Neuronal stem cell (in vitro differentiated cells): ENCODE results near the gene C20orf173.
A peak's percentile ranks its signal among the peaks of the same experiment; 100 is the strongest.

Experiments used
- DNase-seq: peaks from one replicate; pipeline ENCODE4 v3.0.0-alpha.2; 2013; ENCODE audit warnings: low spot score
- H2AFZ ChIP-seq: one replicate; pipeline ENCODE4 v1.6.1; 2013; ENCODE audit warnings: mild to moderate bottlenecking, low read length, inconsistent platforms
- H2AK5ac ChIP-seq: 2 replicates; pipeline ENCODE4 v1.6.1; 2013; ENCODE audit warnings: low read depth, mild to moderate bottlenecking, inconsistent platforms, low read length, moderate library complexity, mixed read lengths
- H2BK120ac ChIP-seq: 2 replicates; pipeline ENCODE4 v1.6.1; 2013; ENCODE audit warnings: low read depth, mild to moderate bottlenecking, inconsistent platforms, low read length, moderate library complexity, mixed read lengths
- H2BK12ac ChIP-seq: one replicate; pipeline ENCODE4 v1.6.1; 2013; ENCODE audit warnings: low read length, inconsistent platforms
- H2BK15ac ChIP-seq: 2 replicates; pipeline ENCODE4 v1.6.1; 2013; ENCODE audit warnings: mild to moderate bottlenecking, low read length, inconsistent platforms, mixed read lengths
- H2BK5ac ChIP-seq: one replicate; pipeline ENCODE4 v1.6.1; 2013; ENCODE audit warnings: inconsistent platforms, mild to moderate bottlenecking, low read length, moderate library complexity
- H3K14ac ChIP-seq: one replicate; pipeline ENCODE4 v1.6.1; 2013; ENCODE audit warnings: low read length, inconsistent platforms
- H3K18ac ChIP-seq: 2 replicates; pipeline ENCODE4 v1.6.1; 2013; ENCODE audit warnings: low read length, inconsistent platforms
- H3K23ac ChIP-seq: 2 replicates; pipeline ENCODE4 v1.6.1; 2013; ENCODE audit warnings: low read depth, mild to moderate bottlenecking, mixed read lengths, low read length, inconsistent platforms; ENCODE audit not compliant: poor library complexity
- H3K27ac ChIP-seq: replicated peaks from 3 replicates; pipeline ENCODE4 v1.5.1; 2013; ENCODE audit warnings: low read length, inconsistent platforms
- H3K27me3 ChIP-seq, 3 experiments: 2 replicates each; pipeline ENCODE4 v1.6.1; 2013; ENCODE audit warnings: low read length in 3 of 3, mild to moderate bottlenecking in 2 of 3, inconsistent platforms in 1 of 3, low read depth in 1 of 3, mixed read lengths in 1 of 3, moderate library complexity in 1 of 3; ENCODE audit not compliant: control insufficient read depth in 3 of 3, insufficient read depth in 3 of 3
- H3K36me3 ChIP-seq, 2 donors: replicated peaks in 1 of 2; 2 replicates each; pipeline ENCODE4 v1.6.1; 2013; ENCODE audit warnings: low read length in 2 of 2; ENCODE audit not compliant: control insufficient read depth in 2 of 2, insufficient read depth in 2 of 2
- H3K4ac ChIP-seq: 2 replicates; pipeline ENCODE4 v1.6.1; 2013; ENCODE audit warnings: inconsistent platforms, mild to moderate bottlenecking, low read length, moderate library complexity
- H3K4me1 ChIP-seq, 2 donors: 1 replicate in 1 of 2; 2 replicates in 1 of 2; pipeline ENCODE4 v1.6.1; 2013; ENCODE audit warnings: low read length in 2 of 2, low read depth in 1 of 2; ENCODE audit not compliant: control insufficient read depth in 2 of 2, insufficient read depth in 1 of 2
- H3K4me2 ChIP-seq: one replicate; pipeline ENCODE4 v1.6.1; 2013; ENCODE audit warnings: mild to moderate bottlenecking, low read length, inconsistent platforms; ENCODE audit not compliant: insufficient read depth, poor library complexity, severe bottlenecking
- H3K4me3 ChIP-seq, 2 donors: 2 replicates each; pipeline ENCODE4 v1.5.1; 2013; ENCODE audit warnings: low read length in 2 of 2, mild to moderate bottlenecking in 2 of 2, inconsistent platforms in 1 of 2, moderate library complexity in 1 of 2
- H3K79me1 ChIP-seq: one replicate; pipeline ENCODE4 v1.6.1; 2013; ENCODE audit warnings: low read depth, mild to moderate bottlenecking, inconsistent platforms, low read length, moderate library complexity
- H3K9ac ChIP-seq: one replicate; pipeline ENCODE4 v1.6.1; 2013; ENCODE audit warnings: mild to moderate bottlenecking, low read depth, low read length, inconsistent platforms; ENCODE audit not compliant: poor library complexity
- H3K9me3 ChIP-seq, 2 donors: replicated peaks in 1 of 2; 2 replicates each; pipeline versions ENCODE3 to v1.6.1; 2013; ENCODE audit warnings: low read length in 2 of 2, mild to moderate bottlenecking in 2 of 2, inconsistent platforms in 1 of 2, low read depth in 1 of 2, mixed read lengths in 1 of 2, moderate library complexity in 1 of 2; ENCODE audit not compliant: control insufficient read depth in 2 of 2, insufficient read depth in 1 of 2
- H4K8ac ChIP-seq: one replicate; pipeline ENCODE4 v1.6.1; 2013; ENCODE audit warnings: low read depth, mild to moderate bottlenecking, inconsistent platforms, low read length, moderate library complexity
- H4K91ac ChIP-seq: one replicate; pipeline ENCODE4 v1.6.1; 2013; ENCODE audit warnings: low read length, low read depth, mild to moderate bottlenecking, inconsistent platforms; ENCODE audit not compliant: poor library complexity
- WGBS, 2 donors: extraction: QIAGEN DNeasy Blood & Tissue Kit; methylation state at CpG; one replicate each; pipeline ENCODE4 v1.1.7; 2013; ENCODE audit warnings: missing lambda C conversion rate in 2 of 2, mixed read lengths in 1 of 2; ENCODE audit not compliant: insufficient read length in 2 of 2, insufficient replicate concordance in 1 of 2; ENCODE audit errors: extremely low coverage in 2 of 2; 5-methylcytosine and 5-hydroxymethylcytosine counted together

The C20orf173 gene

DNA sequence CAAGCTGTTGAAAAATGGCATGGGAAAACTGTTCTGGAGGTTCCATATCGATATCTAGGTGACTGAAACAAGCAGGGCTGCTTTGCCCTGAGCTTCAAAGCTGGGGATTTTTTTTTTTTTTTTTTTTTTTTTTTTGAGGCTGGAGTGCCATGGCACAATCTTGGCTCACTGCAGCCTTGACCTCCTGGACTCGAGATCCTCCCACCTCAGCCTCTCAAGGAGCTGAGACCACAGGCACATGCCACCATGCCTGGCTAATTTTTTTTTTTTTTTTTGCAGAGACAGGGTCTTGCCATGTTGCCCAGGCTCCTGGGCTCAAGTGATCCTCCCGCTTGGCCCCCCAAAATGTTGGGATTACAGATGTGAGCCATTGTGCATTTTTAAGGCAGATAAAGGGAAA, 23.5 kb upstream of the C20orf173 start:
- DNase-seq, result no peak
- Histone ChIP-seq H2BK12ac (no peak overlapping the region), H2AFZ (no peak overlapping the region), H3K27me3 (no peaks in the 10 kb centered on the region), H3K4me3 (no peak overlapping the region), H3K4ac (no peak overlapping the region), H3K4me1 (no peaks in the 10 kb centered on the region), H3K79me1 (peaks cover 1% of the 10 kb centered on the region), H2BK15ac (no peak overlapping the region), H2AK5ac (no peak overlapping the region), H4K91ac (no peak overlapping the region), H3K14ac (no peak overlapping the region), H3K27ac (no peak overlapping the region), H3K4me2 (no peak overlapping the region), H3K9ac (no peak overlapping the region), H3K18ac (no peak overlapping the region), H2BK120ac (no peak overlapping the region), H3K9me3 (no peaks in the 10 kb centered on the region), H4K8ac (no peak overlapping the region), H2BK5ac (no peak overlapping the region), H3K23ac (no peak overlapping the region), H3K36me3 (peaks cover 66 to 95% of the 10 kb centered on the region in 2 donors)
- no CpG with 5 or more reads among the region's 3 CpGs for WGBS, 2 donors

- Histone ChIP-seq H3K27me3 (no peaks in the 10 kb centered on the region), H3K4ac (no peak overlapping the region), H2BK12ac (no peak overlapping the region), H2BK120ac (no peak overlapping the region), H3K18ac (no peak overlapping the region), H3K14ac (no peak overlapping the region), H2AFZ (no peak overlapping the region), H3K27ac (no peak overlapping the region), H3K23ac (no peak overlapping the region), H4K8ac (no peak overlapping the region), H3K4me2 (no peak overlapping the region), H2BK15ac (no peak overlapping the region), H2BK5ac (no peak overlapping the region), H3K9ac (no peak overlapping the region), H4K91ac (no peak overlapping the region), H3K4me1 (no peaks in the 10 kb centered on the region), H3K4me3 (no peak overlapping the region), H3K9me3 (no peaks in the 10 kb centered on the region), H3K36me3 (peaks cover 66 to 95% of the 10 kb centered on the region in 2 donors), H3K79me1 (peaks cover 1% of the 10 kb centered on the region), H2AK5ac (no peak overlapping the region)
- WGBS, 2 donors, result no CpG with 5 or more reads among the region's 4 CpGs
- no peak for DNase-seq
These were observed 22.1 kb upstream of the C20orf173 start for GRCh38 chr20:35551503-35551902.

DNA sequence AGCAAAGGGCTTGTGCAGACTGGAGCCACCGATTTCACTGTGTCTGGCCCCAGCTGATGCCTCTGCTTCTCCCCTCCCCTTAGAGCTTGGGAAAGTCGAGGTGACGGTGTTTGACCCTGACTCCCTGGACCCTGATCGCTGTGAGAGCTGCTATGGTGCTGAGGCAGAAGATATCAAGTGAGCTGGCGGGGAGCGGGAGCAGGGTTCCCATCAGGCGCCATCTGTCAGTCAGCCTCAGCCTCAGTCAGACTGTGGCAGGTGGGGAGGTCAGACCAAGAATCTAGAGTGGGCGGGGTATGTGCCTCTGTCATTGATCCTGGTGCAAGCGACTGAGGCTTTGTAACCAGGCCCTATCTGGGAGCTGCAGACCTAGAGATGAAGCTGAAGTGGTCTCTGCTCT, 17.9 kb upstream of the C20orf173 start:
- Histone ChIP-seq H2BK5ac (no peak overlapping the region), H3K23ac (no peak overlapping the region), H3K27ac (no peak overlapping the region), H3K79me1 (peaks cover 1% of the 10 kb centered on the region), H3K27me3 (no peaks in the 10 kb centered on the region), H4K8ac (no peak overlapping the region), H3K14ac (no peak overlapping the region), H2BK120ac (no peak overlapping the region), H4K91ac (no peak overlapping the region), H2AFZ (no peak overlapping the region), H2BK15ac (no peak overlapping the region), H3K9ac (no peak overlapping the region), H2BK12ac (no peak overlapping the region), H3K4me2 (no peak overlapping the region), H2AK5ac (no peak overlapping the region), H3K4ac (no peak overlapping the region), H3K9me3 (no peaks in the 10 kb centered on the region), H3K4me3 (peak overlapping the region in 1 of 2 donors; percentile 37), H3K18ac (no peak overlapping the region), H3K4me1 (peaks cover 5 to 6% of the 10 kb centered on the region in 2 donors), H3K36me3 (peaks cover 46 to 88% of the 10 kb centered on the region in 2 donors)
- no CpG with 5 or more reads among the region's 9 CpGs for WGBS, 2 donors
- DNase-seq, result no peak

DNA sequence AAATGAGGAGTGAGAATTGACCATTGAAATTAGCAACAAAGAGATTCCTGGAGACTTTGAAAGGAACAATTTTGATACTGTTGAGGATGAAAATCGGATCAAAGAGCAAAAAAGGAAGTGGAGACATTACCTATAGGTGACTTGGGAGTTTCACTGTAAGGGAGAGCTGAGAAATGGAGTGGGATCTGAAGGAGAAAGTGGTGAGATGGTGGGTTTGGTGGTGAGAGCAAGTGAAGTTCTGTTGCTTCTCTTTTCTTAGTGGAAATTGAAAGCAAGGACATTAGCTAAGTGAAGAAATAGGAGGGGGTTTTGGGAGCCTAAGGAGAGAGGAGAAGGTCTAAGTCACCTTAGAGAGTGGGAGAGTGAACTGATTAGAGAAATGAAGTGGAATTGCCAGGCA, 16.7 kb upstream of the C20orf173 start:
- no peak for DNase-seq
- no peak overlapping the region for H2BK15ac ChIP-seq
- no peak overlapping the region for H2BK12ac ChIP-seq
- H3K18ac ChIP-seq, result no peak overlapping the region
- H3K4ac ChIP-seq, result no peak overlapping the region
- H3K27ac ChIP-seq, result no peak overlapping the region
- no peaks in the 10 kb centered on the region for H3K9me3 ChIP-seq
- no peak overlapping the region for H4K8ac ChIP-seq
- no peak overlapping the region for H2AK5ac ChIP-seq
- no peak overlapping the region for H3K23ac ChIP-seq
- no peak overlapping the region for H3K4me3 ChIP-seq
- peaks cover 35 to 76% of the 10 kb centered on the region in 2 donors for H3K36me3 ChIP-seq
- no peak overlapping the region for H2BK120ac ChIP-seq
- no peak overlapping the region for H3K9ac ChIP-seq
- H4K91ac ChIP-seq, result no peak overlapping the region
- peaks cover 2% of the 10 kb centered on the region for H3K79me1 ChIP-seq
- no peak overlapping the region for H3K14ac ChIP-seq
- H2BK5ac ChIP-seq, result no peak overlapping the region
- no peak overlapping the region for H2AFZ ChIP-seq
- peaks cover 7 to 11% of the 10 kb centered on the region in 2 donors for H3K4me1 ChIP-seq
- WGBS, 2 donors, result no CpG with 5 or more reads among the region's 1 CpG
- no peak overlapping the region for H3K4me2 ChIP-seq
- no peaks in the 10 kb centered on the region for H3K27me3 ChIP-seq
